Ishikawa (cell line): ENCODE data around the gene GRXCR1.

ENCODE experiments used
- CEBPB ChIP-seq: IDR thresholded peaks from 2 replicates; pipeline ENCODE4 v1.6.1; 2012
- CREB1 ChIP-seq: IDR thresholded peaks from 2 replicates; pipeline ENCODE4 v1.6.1; 2012; ENCODE audit warnings: low read depth
- EP300 ChIP-seq: IDR thresholded peaks from 2 replicates; pipeline ENCODE4 v1.6.1; 2012; ENCODE audit warnings: borderline replicate concordance
- FOXM1 ChIP-seq: IDR thresholded peaks from 2 replicates; pipeline ENCODE4 v1.6.1; 2012; ENCODE audit warnings: low read depth, borderline replicate concordance
- NFIC ChIP-seq: IDR thresholded peaks from 2 replicates; pipeline ENCODE4 v1.6.1; 2012
- RAD21 ChIP-seq: IDR thresholded peaks from 2 replicates; pipeline ENCODE4 v1.6.1; 2012; ENCODE audit warnings: low read depth
- TAF1 ChIP-seq: IDR thresholded peaks from 2 replicates; pipeline ENCODE4 v1.6.1; 2012; ENCODE audit warnings: low read depth, mild to moderate bottlenecking
- TF ChIP-seq, protein P1 (sequence below): IDR thresholded peaks from 2 replicates; pipeline ENCODE4 v1.6.1; 2012
- TF ChIP-seq, protein P2 (sequence below): IDR thresholded peaks from 2 replicates; pipeline ENCODE4 v1.6.1; 2012; ENCODE audit warnings: low read depth, mild to moderate bottlenecking

DNA sequence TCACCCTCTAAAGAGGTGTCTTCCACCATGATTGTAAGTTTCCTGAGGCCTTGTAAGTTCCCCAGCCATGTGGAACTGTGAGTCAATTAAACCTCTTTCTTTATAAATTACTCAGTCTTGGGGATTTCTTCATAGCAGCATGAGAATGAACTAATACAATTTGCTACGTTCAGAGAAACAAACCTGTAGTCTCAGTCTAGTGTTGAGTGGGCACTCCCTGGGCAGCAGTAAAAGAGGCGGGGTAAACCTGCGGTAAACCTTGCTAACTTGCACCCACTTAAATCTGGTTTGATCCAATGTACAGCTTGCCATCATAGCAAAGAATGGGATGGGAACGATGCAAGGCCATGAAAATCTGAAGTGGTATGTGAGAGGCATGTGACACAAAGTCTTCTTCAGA lies 22.4 kb downstream of the GRXCR1 start:
- no peak for TF ChIP-seq CEBPB
- no peak for TF ChIP-seq EP300
- TF ChIP-seq CREB1: no peak
- no peak for TF ChIP-seq NFIC
- TF ChIP-seq TAF1: no peak
- TF ChIP-seq, protein P1, sequence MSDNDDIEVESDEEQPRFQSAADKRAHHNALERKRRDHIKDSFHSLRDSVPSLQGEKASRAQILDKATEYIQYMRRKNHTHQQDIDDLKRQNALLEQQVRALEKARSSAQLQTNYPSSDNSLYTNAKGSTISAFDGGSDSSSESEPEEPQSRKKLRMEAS: no peak
- TF ChIP-seq FOXM1: no peak
- TF ChIP-seq RAD21: no peak
- TF ChIP-seq, protein P2, sequence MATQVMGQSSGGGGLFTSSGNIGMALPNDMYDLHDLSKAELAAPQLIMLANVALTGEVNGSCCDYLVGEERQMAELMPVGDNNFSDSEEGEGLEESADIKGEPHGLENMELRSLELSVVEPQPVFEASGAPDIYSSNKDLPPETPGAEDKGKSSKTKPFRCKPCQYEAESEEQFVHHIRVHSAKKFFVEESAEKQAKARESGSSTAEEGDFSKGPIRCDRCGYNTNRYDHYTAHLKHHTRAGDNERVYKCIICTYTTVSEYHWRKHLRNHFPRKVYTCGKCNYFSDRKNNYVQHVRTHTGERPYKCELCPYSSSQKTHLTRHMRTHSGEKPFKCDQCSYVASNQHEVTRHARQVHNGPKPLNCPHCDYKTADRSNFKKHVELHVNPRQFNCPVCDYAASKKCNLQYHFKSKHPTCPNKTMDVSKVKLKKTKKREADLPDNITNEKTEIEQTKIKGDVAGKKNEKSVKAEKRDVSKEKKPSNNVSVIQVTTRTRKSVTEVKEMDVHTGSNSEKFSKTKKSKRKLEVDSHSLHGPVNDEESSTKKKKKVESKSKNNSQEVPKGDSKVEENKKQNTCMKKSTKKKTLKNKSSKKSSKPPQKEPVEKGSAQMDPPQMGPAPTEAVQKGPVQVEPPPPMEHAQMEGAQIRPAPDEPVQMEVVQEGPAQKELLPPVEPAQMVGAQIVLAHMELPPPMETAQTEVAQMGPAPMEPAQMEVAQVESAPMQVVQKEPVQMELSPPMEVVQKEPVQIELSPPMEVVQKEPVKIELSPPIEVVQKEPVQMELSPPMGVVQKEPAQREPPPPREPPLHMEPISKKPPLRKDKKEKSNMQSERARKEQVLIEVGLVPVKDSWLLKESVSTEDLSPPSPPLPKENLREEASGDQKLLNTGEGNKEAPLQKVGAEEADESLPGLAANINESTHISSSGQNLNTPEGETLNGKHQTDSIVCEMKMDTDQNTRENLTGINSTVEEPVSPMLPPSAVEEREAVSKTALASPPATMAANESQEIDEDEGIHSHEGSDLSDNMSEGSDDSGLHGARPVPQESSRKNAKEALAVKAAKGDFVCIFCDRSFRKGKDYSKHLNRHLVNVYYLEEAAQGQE: no peak
